Glomerular visceral epithelial cell (primary cell): ENCODE measurements around the gene SPRR2E.
"Not testable (repeated sequence)": the region's sequence is repeated elsewhere in the genome, so short reads cannot be mapped to it uniquely, and the experiment has no call there.

Experiments
- DNase-seq: peaks from one replicate; pipeline ENCODE4 v3.0.0-alpha.2; 2016; ENCODE audit errors: extremely low spot score

SPRR2E gene

GRCh38 chr1:153058826-153059784 is 35.2 kb downstream of the SPRR2E start:
- DNase-seq, result no peak

- DNase-seq, result no peak
Observed at GRCh38 chr1:153058154-153058553, 36.2 kb downstream of the SPRR2E start.

DNA sequence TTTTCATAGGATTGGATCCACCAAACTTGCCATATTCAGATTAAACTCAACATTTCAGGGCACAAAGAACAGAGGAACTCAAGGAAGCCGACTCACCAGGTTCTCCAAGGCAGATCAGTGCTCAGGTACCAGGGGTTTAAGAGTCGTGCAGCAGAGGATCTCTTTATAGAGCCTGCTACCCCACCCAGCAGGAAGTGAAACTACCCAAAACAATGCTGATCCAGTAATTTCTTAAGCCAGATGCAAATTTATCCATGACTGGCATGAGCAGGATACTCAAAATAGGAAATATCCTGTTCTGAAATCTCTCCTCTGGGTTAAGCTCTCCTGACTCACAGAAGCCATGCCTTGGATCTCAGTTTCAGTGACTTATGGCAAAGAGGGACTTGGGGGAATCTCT is 37.0 kb downstream of the SPRR2E start, which contains the start of gene SPRR2A:
SPRR2A (minus strand) TSS at position 138 of the 400 bp plus-strand sequence. CDS start 777 bp downstream, outside the sequence.
- no peak for DNase-seq

DNA sequence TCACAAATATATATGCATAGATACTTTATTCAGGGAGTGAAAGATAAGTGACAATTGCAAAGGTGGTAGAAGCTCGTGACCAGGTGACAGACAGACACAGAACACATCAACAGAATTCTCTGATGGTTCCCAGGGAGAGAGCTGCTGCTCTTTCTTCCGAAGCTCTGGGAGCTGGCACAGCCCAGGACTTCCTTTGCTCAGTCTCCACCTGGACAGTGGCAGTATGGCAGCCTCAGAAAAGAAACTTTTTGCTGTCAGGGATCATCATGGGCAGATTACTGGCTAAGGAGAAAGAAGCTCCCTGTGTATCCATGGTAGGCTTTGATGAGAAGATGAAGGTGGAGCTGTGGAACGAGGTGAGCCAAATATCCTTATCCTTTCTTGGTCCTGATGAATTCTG is 38.2 kb downstream of the SPRR2E start:
- DNase-seq, result not testable (repeated sequence)

- no peak for DNase-seq
Observed at GRCh38 chr1:153049211-153049610, 45.1 kb downstream of the SPRR2E start.
